Endodermal cell (in vitro differentiated cells): ENCODE measurements around the gene ZDHHC18. TPM values are rescaled to one million over a fixed set of nuclear protein-coding genes. Genes with fewer than 3 reads are reported as not detected.
"Not testable (repeated sequence)": the region's sequence is repeated elsewhere in the genome, so short reads cannot be mapped to it uniquely, and the experiment has no call there.

Source experiments
- DNase-seq: peaks from one replicate; pipeline ENCODE4 v3.0.0-alpha.2; 2017
- H3K27ac ChIP-seq: 2 replicates; pipeline ENCODE4 v1.5.1; 2013; ENCODE audit warnings: mild to moderate bottlenecking, low read depth, low read length, moderate library complexity
- H3K27me3 ChIP-seq: 2 replicates; pipeline ENCODE4 v1.6.1; 2013; ENCODE audit warnings: mild to moderate bottlenecking, low read length, moderate library complexity; ENCODE audit not compliant: insufficient read depth, control insufficient read depth, poor library complexity, severe bottlenecking
- H3K36me3 ChIP-seq: 2 replicates; pipeline ENCODE4 v1.7.0; 2013; ENCODE audit warnings: mild to moderate bottlenecking, low read length, moderate library complexity; ENCODE audit not compliant: control insufficient read depth, insufficient read depth
- H3K4me1 ChIP-seq: one replicate; pipeline ENCODE4 v1.7.0; 2013; ENCODE audit warnings: low read length; ENCODE audit not compliant: control insufficient read depth, insufficient read depth
- H3K4me3 ChIP-seq: 2 replicates; pipeline ENCODE4 v1.5.1; 2013; ENCODE audit warnings: mild to moderate bottlenecking, low read length, moderate library complexity
- H3K9ac ChIP-seq: 2 replicates; pipeline ENCODE4 v1.6.1; 2013; ENCODE audit warnings: mild to moderate bottlenecking, low read length, moderate library complexity; ENCODE audit not compliant: poor library complexity, severe bottlenecking; ENCODE audit errors: extremely low read depth
- H3K9me3 ChIP-seq: 2 replicates; pipeline ENCODE4 v1.6.1; 2013; ENCODE audit warnings: mild to moderate bottlenecking, low read length, moderate library complexity; ENCODE audit not compliant: control insufficient read depth
- H3K27ac Mint-ChIP-seq: 2 replicates; pipeline ENCODE4 v1.8.0; 2020; ENCODE audit warnings: mixed read lengths
- H3K27me3 Mint-ChIP-seq: 2 replicates; pipeline ENCODE4 v1.8.0; 2021; ENCODE audit warnings: mild to moderate bottlenecking, mixed read lengths; ENCODE audit not compliant: insufficient read depth
- H3K36me3 Mint-ChIP-seq: 2 replicates; pipeline ENCODE4 v1.8.0; 2020; ENCODE audit warnings: low read depth, mixed read lengths
- H3K4me1 Mint-ChIP-seq: 2 replicates; pipeline ENCODE4 v1.8.0; 2020; ENCODE audit warnings: mixed read lengths
- H3K4me3 Mint-ChIP-seq: 2 replicates; pipeline ENCODE4 v1.8.0; 2020; ENCODE audit warnings: mild to moderate bottlenecking, moderate library complexity, mixed read lengths
- H3K9me3 Mint-ChIP-seq: 2 replicates; pipeline ENCODE4 v1.8.0; 2020; ENCODE audit warnings: mild to moderate bottlenecking, mixed read lengths
- CTCF ChIP-seq: fragments of 200-600 bp; sonication (generic); conservative IDR thresholded peaks from 2 replicates; pipeline ENCODE4 v1.5.0; 2021; ENCODE audit warnings: antibody characterized with exemption, mild to moderate bottlenecking
- WGBS, 2 experiments: methylation state at CpG; one replicate each; pipeline versions ENCODE4 v1.1.5 to v1.1.7; 2013; ENCODE audit warnings: missing lambda C conversion rate in 2 of 2, mixed read lengths in 1 of 2; ENCODE audit not compliant: insufficient coverage in 1 of 2, insufficient read length in 1 of 2; 5-methylcytosine and 5-hydroxymethylcytosine counted together
- total RNA-seq, 2 donors: library from RNA; stranded (reverse); fragmentation: NEBNext Ultra II Directional in 1 of 2; extraction: Animal tissue kit (Norgen Biotek cat#: 25700) in 1 of 2; gene quantifications; 2 replicates in 1 of 2; 3 replicates in 1 of 2; pipeline ENCODE4 v1.2.1, GENCODE V29; 2021

ZDHHC18 gene
- total RNA-seq, 2 donors from 2014 or later, result 39.7 to 42.4 TPM

- Histone ChIP-seq H3K36me3 (peaks cover 52% of the 10 kb centered on the region), H3K9ac (no peak overlapping the region), H3K27ac (no peak overlapping the region), H3K4me1 (peaks cover 6% of the 10 kb centered on the region), H3K9me3 (no peaks in the 10 kb centered on the region), H3K27me3 (no peaks in the 10 kb centered on the region), H3K4me3 (peak overlapping the region; percentile 16)
- H3K27me3 Mint-ChIP-seq, result no peaks in the 10 kb centered on the region
- no peak for DNase-seq
- TF ChIP-seq CTCF, result no peak
- H3K27ac Mint-ChIP-seq, result peak overlapping the region; percentile 5
- no peak overlapping the region for H3K4me3 Mint-ChIP-seq
- peaks cover 45% of the 10 kb centered on the region for H3K36me3 Mint-ChIP-seq
- peaks cover 38% of the 10 kb centered on the region for H3K4me1 Mint-ChIP-seq
- no peaks in the 10 kb centered on the region for H3K9me3 Mint-ChIP-seq
- 80 to 85% methylated on average over 2 to 3 of the region's 3 CpGs for WGBS, 2 experiments
Measured at GRCh38 chr1:26831546-26832248, 5.2 kb downstream of the ZDHHC18 start.

- Mint-ChIP-seq H3K27ac (no peak overlapping the region), H3K9me3 (no peaks in the 10 kb centered on the region), H3K4me3 (no peak overlapping the region), H3K4me1 (peaks cover 36% of the 10 kb centered on the region), H3K27me3 (no peaks in the 10 kb centered on the region), H3K36me3 (peaks cover 45% of the 10 kb centered on the region)
- H3K27me3 ChIP-seq, result no peaks in the 10 kb centered on the region
- no peak for TF ChIP-seq CTCF
- H3K4me3 ChIP-seq, result no peak overlapping the region
- no peak overlapping the region for H3K9ac ChIP-seq
- no peak for DNase-seq
- no peaks in the 10 kb centered on the region for H3K9me3 ChIP-seq
- peaks cover 6% of the 10 kb centered on the region for H3K4me1 ChIP-seq
- peaks cover 52% of the 10 kb centered on the region for H3K36me3 ChIP-seq
- 93 to 95% methylated on average over 11 to 16 of the region's 16 CpGs for WGBS, 2 experiments
- H3K27ac ChIP-seq, result no peak overlapping the region
Measured at GRCh38 chr1:26832249-26832960, 5.9 kb downstream of the ZDHHC18 start.

GRCh38 chr1:26833432-26834405 lies 7.2 kb downstream of the ZDHHC18 start:
- H3K9me3 Mint-ChIP-seq, result no peaks in the 10 kb centered on the region
- peaks cover 24% of the 10 kb centered on the region for H3K4me1 Mint-ChIP-seq
- no peak overlapping the region for H3K27ac Mint-ChIP-seq
- WGBS, 2 experiments, result 86 to 93% methylated on average over 17 to 23 of the region's 23 CpGs
- H3K36me3 ChIP-seq, result peaks cover 58% of the 10 kb centered on the region
- H3K27me3 ChIP-seq, result no peaks in the 10 kb centered on the region
- no peaks in the 10 kb centered on the region for H3K9me3 ChIP-seq
- DNase-seq, result no peak
- no peak overlapping the region for H3K9ac ChIP-seq
- no peak overlapping the region for H3K27ac ChIP-seq
- H3K27me3 Mint-ChIP-seq, result no peaks in the 10 kb centered on the region
- H3K4me3 ChIP-seq, result no peak overlapping the region
- no peak overlapping the region for H3K4me3 Mint-ChIP-seq
- H3K4me1 ChIP-seq, result peaks cover 4% of the 10 kb centered on the region
- no peak for TF ChIP-seq CTCF
- peaks cover 56% of the 10 kb centered on the region for H3K36me3 Mint-ChIP-seq

GRCh38 chr1:26837665-26838064 lies 11.2 kb downstream of the ZDHHC18 start:
- DNase-seq, H3K27me3 ChIP-seq, H3K4me3 ChIP-seq, H3K27me3 Mint-ChIP-seq, H3K27ac Mint-ChIP-seq, H3K27ac ChIP-seq, H3K4me3 Mint-ChIP-seq, H3K4me1 ChIP-seq, H3K9me3 Mint-ChIP-seq, H3K9me3 ChIP-seq, H3K4me1 Mint-ChIP-seq, H3K9ac ChIP-seq: not testable (repeated sequence)
- 87 to 94% methylated on average over 4 to 5 of the region's 5 CpGs for WGBS, 2 experiments
- peaks cover 68% of the 10 kb centered on the region for H3K36me3 Mint-ChIP-seq
- peaks cover 62% of the 10 kb centered on the region for H3K36me3 ChIP-seq
